Stomach (tissue), 4 donors: ENCODE data around the gene NR6A1.

Experiments
- EP300 ChIP-seq: sonication (generic); formaldehyde crosslinking; IDR thresholded peaks from one replicate; pipeline ENCODE4 v1.6.1; 2017; ENCODE audit warnings: antibody characterized with exemption
- POLR2A ChIP-seq, 4 donors: fragments of 450-650 bp; IDR thresholded peaks; one replicate each; pipeline ENCODE4 v1.6.1; 2016; ENCODE audit warnings: antibody characterized with exemption in 4 of 4, control low read depth in 2 of 4, mild to moderate bottlenecking in 1 of 4, moderate library complexity in 1 of 4
- TF ChIP-seq, protein P1 (sequence below), 7 experiments: fragments of 450-650 bp in 4 of 7; fragments of 200-600 bp in 3 of 7; sonication (generic) in 3 of 7; IDR thresholded peaks; one replicate each; pipeline ENCODE4 v1.5.1; 2016 to 2019; ENCODE audit warnings: antibody characterized with exemption in 7 of 7, control low read depth in 2 of 7, mild to moderate bottlenecking in 1 of 7

DNA sequence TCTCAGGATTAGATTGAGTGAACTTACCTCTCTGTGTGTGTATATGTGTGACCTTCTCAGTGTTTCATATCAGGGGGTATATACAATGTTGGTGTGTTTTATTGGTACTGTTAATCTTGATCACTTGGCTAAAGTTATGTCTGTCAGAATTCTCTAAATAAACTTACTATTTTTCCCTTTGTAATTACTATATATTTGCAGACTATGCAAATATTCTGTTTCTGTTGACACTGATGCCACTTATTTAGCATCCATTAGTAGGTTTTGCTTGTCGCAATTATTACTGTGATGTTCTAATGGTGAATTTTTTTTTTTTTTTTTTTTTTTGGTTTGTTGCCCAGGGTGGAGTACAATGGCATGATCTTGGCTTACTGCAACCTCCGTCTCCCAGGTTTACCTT, 221.0 kb downstream of the NR6A1 start:
- TF ChIP-seq, protein P1, sequence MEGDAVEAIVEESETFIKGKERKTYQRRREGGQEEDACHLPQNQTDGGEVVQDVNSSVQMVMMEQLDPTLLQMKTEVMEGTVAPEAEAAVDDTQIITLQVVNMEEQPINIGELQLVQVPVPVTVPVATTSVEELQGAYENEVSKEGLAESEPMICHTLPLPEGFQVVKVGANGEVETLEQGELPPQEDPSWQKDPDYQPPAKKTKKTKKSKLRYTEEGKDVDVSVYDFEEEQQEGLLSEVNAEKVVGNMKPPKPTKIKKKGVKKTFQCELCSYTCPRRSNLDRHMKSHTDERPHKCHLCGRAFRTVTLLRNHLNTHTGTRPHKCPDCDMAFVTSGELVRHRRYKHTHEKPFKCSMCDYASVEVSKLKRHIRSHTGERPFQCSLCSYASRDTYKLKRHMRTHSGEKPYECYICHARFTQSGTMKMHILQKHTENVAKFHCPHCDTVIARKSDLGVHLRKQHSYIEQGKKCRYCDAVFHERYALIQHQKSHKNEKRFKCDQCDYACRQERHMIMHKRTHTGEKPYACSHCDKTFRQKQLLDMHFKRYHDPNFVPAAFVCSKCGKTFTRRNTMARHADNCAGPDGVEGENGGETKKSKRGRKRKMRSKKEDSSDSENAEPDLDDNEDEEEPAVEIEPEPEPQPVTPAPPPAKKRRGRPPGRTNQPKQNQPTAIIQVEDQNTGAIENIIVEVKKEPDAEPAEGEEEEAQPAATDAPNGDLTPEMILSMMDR (IDR thresholded peaks at IDR 0.05): no peak
- TF ChIP-seq EP300 (no peak), POLR2A (IDR thresholded peaks at IDR 0.05) (no peak)
